PFSK-1 (cell line): ENCODE data around the gene PRR22.

ENCODE experiments used
- FOXP2 ChIP-seq: optimal IDR thresholded peaks from 2 replicates; pipeline ENCODE3; 2011; ENCODE audit warnings: borderline replicate concordance, control low read depth, inconsistent platforms; ENCODE audit not compliant: insufficient read depth; ENCODE audit errors: extremely low read length, extremely low read depth
- POLR2AphosphoS5 ChIP-seq: IDR thresholded peaks from 2 replicates; pipeline ENCODE4 v1.6.1; 2012; ENCODE audit warnings: low read depth, mild to moderate bottlenecking, control low read depth, low read length, moderate library complexity
- SIN3A ChIP-seq: IDR thresholded peaks from 2 replicates; pipeline ENCODE4 v1.6.1; 2012; ENCODE audit warnings: mild to moderate bottlenecking, low read length, moderate library complexity, borderline replicate concordance; ENCODE audit not compliant: insufficient read depth
- TAF1 ChIP-seq: IDR thresholded peaks from 2 replicates; pipeline ENCODE4 v1.6.1; 2012; ENCODE audit warnings: low read length, control low read depth, borderline replicate concordance; ENCODE audit not compliant: insufficient read depth
- TF ChIP-seq, protein P1 (sequence below), 2 experiments: IDR thresholded peaks; 2 replicates each; pipeline versions ENCODE4 v1.6.1 to v1.8.0; 2011 to 2012; ENCODE audit warnings: low read depth in 2 of 2, low read length in 2 of 2, control low read depth in 1 of 2, inconsistent platforms in 1 of 2, mild to moderate bottlenecking in 1 of 2, moderate library complexity in 1 of 2; ENCODE audit not compliant: insufficient read depth in 1 of 2

Gene PRR22

DNA sequence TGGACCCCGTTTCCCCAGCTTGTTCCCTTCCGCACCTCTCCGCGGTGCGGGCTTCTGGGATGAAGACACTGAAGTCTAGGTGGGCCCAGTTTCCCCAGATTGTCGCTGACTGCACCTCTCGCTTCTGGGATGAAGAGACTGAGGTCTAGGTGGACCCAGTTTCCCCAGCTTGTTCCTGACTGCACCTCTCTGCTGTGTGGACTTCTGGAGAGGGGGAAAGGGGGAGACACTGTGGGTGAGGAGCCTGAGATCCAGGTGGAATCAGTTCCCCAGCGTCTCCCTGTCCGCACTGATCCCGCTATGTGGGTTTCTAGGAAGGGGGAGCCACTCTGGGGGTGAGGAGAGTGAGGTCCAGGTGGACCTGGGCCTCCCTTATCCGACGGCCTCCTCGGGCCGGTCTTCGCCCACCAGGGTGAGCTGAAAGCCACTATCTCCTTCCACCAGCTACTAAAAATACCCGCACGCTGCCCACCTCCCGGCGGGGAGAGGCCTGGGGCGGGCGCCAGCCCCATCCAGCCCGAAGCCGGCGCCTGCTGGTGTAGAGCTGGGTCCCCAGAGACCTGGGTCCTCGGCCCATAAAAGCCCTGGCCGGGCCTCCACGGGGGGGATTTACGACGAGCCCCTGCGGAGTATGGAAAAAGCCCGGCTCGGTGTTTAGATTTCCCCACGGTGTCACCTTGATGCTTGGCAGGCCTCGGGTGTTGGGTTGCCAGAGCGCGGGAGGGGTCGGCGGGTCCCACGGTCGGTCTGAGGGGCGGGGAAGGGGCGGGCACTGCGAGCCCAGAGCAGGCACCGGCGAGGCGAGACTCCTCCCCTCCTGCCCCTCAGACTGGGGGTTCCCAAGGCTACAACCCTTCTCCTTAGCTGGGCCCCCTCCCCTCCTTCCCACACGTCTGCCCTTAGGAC lies 44.4 kb upstream of the PRR22 start:
- TF ChIP-seq POLR2AphosphoS5 = no peak
- TF ChIP-seq, protein P1, sequence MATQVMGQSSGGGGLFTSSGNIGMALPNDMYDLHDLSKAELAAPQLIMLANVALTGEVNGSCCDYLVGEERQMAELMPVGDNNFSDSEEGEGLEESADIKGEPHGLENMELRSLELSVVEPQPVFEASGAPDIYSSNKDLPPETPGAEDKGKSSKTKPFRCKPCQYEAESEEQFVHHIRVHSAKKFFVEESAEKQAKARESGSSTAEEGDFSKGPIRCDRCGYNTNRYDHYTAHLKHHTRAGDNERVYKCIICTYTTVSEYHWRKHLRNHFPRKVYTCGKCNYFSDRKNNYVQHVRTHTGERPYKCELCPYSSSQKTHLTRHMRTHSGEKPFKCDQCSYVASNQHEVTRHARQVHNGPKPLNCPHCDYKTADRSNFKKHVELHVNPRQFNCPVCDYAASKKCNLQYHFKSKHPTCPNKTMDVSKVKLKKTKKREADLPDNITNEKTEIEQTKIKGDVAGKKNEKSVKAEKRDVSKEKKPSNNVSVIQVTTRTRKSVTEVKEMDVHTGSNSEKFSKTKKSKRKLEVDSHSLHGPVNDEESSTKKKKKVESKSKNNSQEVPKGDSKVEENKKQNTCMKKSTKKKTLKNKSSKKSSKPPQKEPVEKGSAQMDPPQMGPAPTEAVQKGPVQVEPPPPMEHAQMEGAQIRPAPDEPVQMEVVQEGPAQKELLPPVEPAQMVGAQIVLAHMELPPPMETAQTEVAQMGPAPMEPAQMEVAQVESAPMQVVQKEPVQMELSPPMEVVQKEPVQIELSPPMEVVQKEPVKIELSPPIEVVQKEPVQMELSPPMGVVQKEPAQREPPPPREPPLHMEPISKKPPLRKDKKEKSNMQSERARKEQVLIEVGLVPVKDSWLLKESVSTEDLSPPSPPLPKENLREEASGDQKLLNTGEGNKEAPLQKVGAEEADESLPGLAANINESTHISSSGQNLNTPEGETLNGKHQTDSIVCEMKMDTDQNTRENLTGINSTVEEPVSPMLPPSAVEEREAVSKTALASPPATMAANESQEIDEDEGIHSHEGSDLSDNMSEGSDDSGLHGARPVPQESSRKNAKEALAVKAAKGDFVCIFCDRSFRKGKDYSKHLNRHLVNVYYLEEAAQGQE (IDR thresholded peaks at IDR 0.05; ENCODE audit: insufficient read depth in 1 of 2, low read depth in 2 of 2, low read length in 2 of 2) = no peak
- no peak for TF ChIP-seq TAF1
- TF ChIP-seq FOXP2 = no peak
- no peak for TF ChIP-seq SIN3A

DNA sequence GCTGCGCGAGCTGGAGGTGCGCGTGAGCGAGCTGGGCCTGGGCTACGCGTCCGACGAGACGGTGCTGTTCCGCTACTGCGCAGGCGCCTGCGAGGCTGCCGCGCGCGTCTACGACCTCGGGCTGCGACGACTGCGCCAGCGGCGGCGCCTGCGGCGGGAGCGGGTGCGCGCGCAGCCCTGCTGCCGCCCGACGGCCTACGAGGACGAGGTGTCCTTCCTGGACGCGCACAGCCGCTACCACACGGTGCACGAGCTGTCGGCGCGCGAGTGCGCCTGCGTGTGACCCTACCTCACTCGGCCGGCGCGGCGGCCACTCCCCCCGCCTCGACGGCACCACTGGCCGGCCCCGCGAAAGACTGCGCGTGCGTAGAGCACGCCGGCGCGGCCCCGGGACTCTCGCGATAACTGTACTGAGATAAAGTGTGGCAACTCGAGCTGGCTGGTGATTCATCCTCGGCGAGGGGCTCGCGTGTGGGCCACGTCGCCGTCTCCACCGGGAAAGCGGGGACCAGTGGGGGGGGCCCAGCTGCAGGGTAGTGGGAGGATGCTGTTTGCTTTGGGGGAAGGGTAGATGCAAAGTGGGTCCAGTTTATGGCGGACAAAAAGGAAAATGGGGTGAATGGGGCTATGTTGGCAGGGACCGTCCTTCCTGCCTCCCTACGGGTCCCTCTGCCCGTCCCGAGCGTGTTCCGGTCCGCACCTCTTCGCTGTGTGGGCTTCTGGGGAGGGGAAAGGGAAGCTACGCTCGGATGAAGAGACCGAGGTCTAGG lies 43.5 kb upstream of the PRR22 start:
- TF ChIP-seq POLR2AphosphoS5 (no peak), FOXP2 (no peak), TAF1 (no peak), SIN3A (no peak)
- TF ChIP-seq, protein P1 (IDR thresholded peaks at IDR 0.05; ENCODE audit: insufficient read depth in 1 of 2, low read depth in 2 of 2, low read length in 2 of 2) = no peak

DNA sequence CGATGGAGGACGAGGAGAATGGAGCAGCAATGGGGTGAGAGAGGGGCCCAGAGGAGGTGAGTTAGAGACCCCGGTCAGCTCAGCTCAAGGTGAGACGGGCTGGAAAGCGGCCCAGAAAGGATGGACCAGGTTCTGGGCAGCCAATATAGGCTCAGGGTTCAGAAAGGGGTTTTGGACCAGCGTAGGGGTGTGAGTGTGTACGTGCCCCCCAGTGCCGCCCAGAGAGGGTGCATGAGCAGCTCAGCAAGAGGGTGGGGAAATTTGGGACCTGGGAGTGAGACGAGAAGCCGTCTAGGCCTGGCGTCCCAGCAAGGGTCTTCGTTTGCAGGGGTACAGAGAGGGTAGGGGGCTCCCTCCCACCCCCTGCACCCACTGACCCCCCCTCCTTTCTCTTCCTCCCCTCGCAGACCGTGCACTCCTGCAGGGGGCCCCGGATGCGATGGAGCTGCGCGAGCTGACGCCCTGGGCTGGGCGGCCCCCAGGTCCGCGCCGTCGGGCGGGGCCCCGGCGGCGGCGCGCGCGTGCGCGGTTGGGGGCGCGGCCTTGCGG lies 42.9 kb upstream of the PRR22 start:
- TF ChIP-seq FOXP2 (no peak), SIN3A (no peak), TAF1 (no peak), POLR2AphosphoS5 (no peak)
- TF ChIP-seq, protein P1 (IDR thresholded peaks at IDR 0.05; ENCODE audit: insufficient read depth in 1 of 2, low read depth in 2 of 2, low read length in 2 of 2) = no peak

DNA sequence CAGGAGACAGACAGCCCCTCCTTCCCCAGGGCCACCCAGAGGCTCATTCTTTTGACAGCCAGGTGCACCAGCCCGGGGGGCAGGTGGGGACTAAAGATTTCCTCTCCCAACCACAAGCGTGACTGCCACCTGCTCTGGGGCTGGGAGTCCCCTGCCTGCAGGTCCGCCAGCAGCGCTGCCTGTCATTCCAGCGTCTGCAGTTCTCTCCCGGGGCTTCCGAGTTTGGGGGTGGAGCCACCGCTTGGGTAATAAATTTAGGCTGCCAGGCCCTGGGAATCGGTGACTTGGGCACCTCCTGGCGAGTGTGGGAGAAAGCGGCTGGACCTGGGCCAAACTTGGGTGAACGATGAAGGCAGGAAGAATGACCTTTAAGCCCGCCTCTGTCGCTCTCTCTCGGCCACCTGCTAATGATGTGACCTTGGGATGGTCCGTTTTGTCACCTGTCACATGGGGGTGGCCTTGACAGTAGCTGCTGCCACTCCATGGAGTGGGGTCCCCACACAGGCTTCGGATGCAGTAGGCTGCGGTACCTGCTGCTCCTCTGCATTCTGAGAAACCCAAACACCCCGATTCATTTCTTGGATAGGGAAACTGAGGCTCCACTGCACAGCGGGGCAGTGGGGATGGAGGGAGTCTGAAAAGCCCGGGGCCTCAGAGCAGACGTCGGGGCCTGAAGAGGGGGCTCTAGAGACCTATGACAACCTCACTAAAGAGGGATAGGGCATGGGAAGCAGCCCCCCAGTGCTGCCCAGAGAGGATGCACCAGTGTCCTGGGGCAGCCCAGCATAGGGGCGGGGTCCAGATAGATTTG lies 42.2 kb upstream of the PRR22 start:
- TF ChIP-seq FOXP2 (no peak), SIN3A (no peak), TAF1 (no peak), POLR2AphosphoS5 (no peak)
- TF ChIP-seq, protein P1 (IDR thresholded peaks at IDR 0.05; ENCODE audit: insufficient read depth in 1 of 2, low read depth in 2 of 2, low read length in 2 of 2) = no peak
